HCT116 (cell line): ENCODE data around the gene ERICH6B.

Experiments
- CBX3 ChIP-seq: IDR thresholded peaks from 2 replicates; pipeline ENCODE4 v1.6.1; 2012; ENCODE audit warnings: low read depth
- CTCF ChIP-seq, 3 experiments: fragments of 200-600 bp in 1 of 3; sonication (generic) in 1 of 3; IDR thresholded peaks in 2 of 3; conservative IDR thresholded peaks in 1 of 3; 2 replicates each; pipeline ENCODE4 v1.5.1; 2012 to 2017; ENCODE audit warnings: low read depth in 2 of 3, low read length in 2 of 3, antibody characterized with exemption in 1 of 3, borderline replicate concordance in 1 of 3, control low read depth in 1 of 3, mild to moderate bottlenecking in 1 of 3, mixed read lengths in 1 of 3, mixed run types in 1 of 3, moderate library complexity in 1 of 3; ENCODE audit not compliant: insufficient read depth in 1 of 3
- EGR1 ChIP-seq: IDR thresholded peaks from 2 replicates; pipeline ENCODE4 v1.6.1; 2012; ENCODE audit warnings: low read depth
- POLR2AphosphoS5 ChIP-seq: IDR thresholded peaks from 2 replicates; pipeline ENCODE4 v1.6.1; 2011; ENCODE audit warnings: mild to moderate bottlenecking, low read depth, low read length, moderate library complexity
- TF ChIP-seq, protein P1 (sequence below): IDR thresholded peaks from 2 replicates; pipeline ENCODE4 v1.6.1; 2012; ENCODE audit warnings: low read depth

DNA sequence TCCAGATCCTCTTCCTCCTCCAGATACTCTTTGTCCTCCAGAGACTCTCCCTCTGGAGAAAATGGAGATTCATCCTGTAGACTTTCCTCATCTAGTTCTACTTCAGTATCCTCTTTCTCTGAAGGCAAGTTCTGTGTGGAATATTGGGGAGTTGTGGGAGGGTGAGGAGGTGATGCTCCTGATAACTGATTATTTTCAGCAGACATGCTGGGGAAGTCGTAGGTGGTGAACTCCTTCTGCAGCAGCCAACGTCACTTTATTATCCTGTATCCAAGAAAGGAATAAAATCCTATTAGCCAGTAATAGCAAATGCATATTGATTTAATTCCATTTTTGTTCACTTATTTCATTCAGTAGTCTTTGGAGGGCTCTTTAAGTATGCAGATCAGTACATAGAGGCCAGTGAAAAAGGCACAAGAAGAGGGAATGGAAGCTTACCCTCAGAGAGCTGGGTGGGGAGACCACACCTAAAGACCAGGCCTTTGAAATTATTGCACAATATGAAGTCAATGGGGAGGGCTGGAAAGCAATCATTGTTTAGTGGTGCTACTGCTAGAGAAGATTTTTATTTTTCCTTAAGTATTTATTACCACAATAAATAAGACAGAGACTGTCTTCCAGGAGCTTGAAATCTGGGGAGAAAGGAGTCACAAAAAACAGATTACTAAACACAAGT is 18.6 kb downstream of the ERICH6B start:
- TF ChIP-seq, protein P1, sequence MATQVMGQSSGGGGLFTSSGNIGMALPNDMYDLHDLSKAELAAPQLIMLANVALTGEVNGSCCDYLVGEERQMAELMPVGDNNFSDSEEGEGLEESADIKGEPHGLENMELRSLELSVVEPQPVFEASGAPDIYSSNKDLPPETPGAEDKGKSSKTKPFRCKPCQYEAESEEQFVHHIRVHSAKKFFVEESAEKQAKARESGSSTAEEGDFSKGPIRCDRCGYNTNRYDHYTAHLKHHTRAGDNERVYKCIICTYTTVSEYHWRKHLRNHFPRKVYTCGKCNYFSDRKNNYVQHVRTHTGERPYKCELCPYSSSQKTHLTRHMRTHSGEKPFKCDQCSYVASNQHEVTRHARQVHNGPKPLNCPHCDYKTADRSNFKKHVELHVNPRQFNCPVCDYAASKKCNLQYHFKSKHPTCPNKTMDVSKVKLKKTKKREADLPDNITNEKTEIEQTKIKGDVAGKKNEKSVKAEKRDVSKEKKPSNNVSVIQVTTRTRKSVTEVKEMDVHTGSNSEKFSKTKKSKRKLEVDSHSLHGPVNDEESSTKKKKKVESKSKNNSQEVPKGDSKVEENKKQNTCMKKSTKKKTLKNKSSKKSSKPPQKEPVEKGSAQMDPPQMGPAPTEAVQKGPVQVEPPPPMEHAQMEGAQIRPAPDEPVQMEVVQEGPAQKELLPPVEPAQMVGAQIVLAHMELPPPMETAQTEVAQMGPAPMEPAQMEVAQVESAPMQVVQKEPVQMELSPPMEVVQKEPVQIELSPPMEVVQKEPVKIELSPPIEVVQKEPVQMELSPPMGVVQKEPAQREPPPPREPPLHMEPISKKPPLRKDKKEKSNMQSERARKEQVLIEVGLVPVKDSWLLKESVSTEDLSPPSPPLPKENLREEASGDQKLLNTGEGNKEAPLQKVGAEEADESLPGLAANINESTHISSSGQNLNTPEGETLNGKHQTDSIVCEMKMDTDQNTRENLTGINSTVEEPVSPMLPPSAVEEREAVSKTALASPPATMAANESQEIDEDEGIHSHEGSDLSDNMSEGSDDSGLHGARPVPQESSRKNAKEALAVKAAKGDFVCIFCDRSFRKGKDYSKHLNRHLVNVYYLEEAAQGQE: no peak
- no peak for TF ChIP-seq CBX3
- no peak for TF ChIP-seq CTCF (IDR thresholded peaks at IDR 0.05 in 2 of 3, conservative IDR thresholded peaks at IDR 0.05 in 1 of 3; ENCODE audit: borderline replicate concordance in 1 of 3, insufficient read depth in 1 of 3, low read depth in 2 of 3, low read length in 2 of 3)
- TF ChIP-seq POLR2AphosphoS5: no peak
- no peak for TF ChIP-seq EGR1
